Central memory CD8-positive, alpha-beta T cell (primary cell): ENCODE measurements around the gene MYBPC2.
A peak's percentile ranks its signal among the peaks of the same experiment; 100 is the strongest.

ENCODE experiments used
- ATAC-seq: fragments of 150-1000 bp; cut with Tn5 transposase; replicated peaks from 2 replicates; pipeline ENCODE4 v1.10.0; 2022; ENCODE audit warnings: mild to moderate bottlenecking, moderate FRiP score, moderate number of reproducible peaks; ENCODE audit not compliant: poor library complexity, severe bottlenecking; ENCODE audit errors: extremely low read depth
- DNase-seq, 2 donors: peaks; one replicate each; pipeline ENCODE4 v3.0.0; 2021; ENCODE audit warnings: low spot score in 2 of 2
- H3K27ac Mint-ChIP-seq: one replicate; pipeline ENCODE4 v1.8.0; 2022; ENCODE audit warnings: low read depth, mild to moderate bottlenecking, moderate library complexity, mixed read lengths
- H3K27me3 Mint-ChIP-seq: one replicate; pipeline ENCODE4 v1.8.0; 2022; ENCODE audit warnings: mixed read lengths
- H3K36me3 Mint-ChIP-seq: one replicate; pipeline ENCODE4 v1.8.0; 2022; ENCODE audit warnings: mild to moderate bottlenecking, moderate library complexity, mixed read lengths; ENCODE audit not compliant: insufficient read depth
- H3K4me1 Mint-ChIP-seq: one replicate; pipeline ENCODE4 v1.8.0; 2022; ENCODE audit warnings: mixed read lengths
- H3K4me3 Mint-ChIP-seq: one replicate; pipeline ENCODE4 v1.8.0; 2022; ENCODE audit warnings: mild to moderate bottlenecking, moderate library complexity, mixed read lengths
- H3K9me3 Mint-ChIP-seq: one replicate; pipeline ENCODE4 v1.8.0; 2022; ENCODE audit warnings: mixed read lengths

The MYBPC2 gene

GRCh38 chr19:50486823-50487515 is 54.3 kb downstream of the MYBPC2 start:
- no peak overlapping the region for H3K4me3 Mint-ChIP-seq
- no peak for ATAC-seq
- peaks cover 35% of the 10 kb centered on the region for H3K4me1 Mint-ChIP-seq
- no peak overlapping the region for H3K27ac Mint-ChIP-seq
- DNase-seq = no peak
- no peaks in the 10 kb centered on the region for H3K27me3 Mint-ChIP-seq
- H3K9me3 Mint-ChIP-seq = no peaks in the 10 kb centered on the region
- H3K36me3 Mint-ChIP-seq = peaks cover 15% of the 10 kb centered on the region

- Mint-ChIP-seq H3K4me1 (peaks cover 41% of the 10 kb centered on the region), H3K27me3 (no peaks in the 10 kb centered on the region), H3K36me3 (peaks cover 11% of the 10 kb centered on the region), H3K9me3 (no peaks in the 10 kb centered on the region), H3K27ac (peak overlapping the region; percentile 80), H3K4me3 (no peak overlapping the region)
- ATAC-seq = no peak
- no peak for DNase-seq
Observed at GRCh38 chr19:50488389-50489194, 55.9 kb downstream of the MYBPC2 start.

GRCh38 chr19:50489461-50490011 is 56.8 kb downstream of the MYBPC2 start:
- H3K27me3 Mint-ChIP-seq = no peaks in the 10 kb centered on the region
- no peak overlapping the region for H3K4me3 Mint-ChIP-seq
- peaks cover 7% of the 10 kb centered on the region for H3K36me3 Mint-ChIP-seq
- H3K4me1 Mint-ChIP-seq = peaks cover 41% of the 10 kb centered on the region
- H3K9me3 Mint-ChIP-seq = no peaks in the 10 kb centered on the region
- ATAC-seq (no peak), DNase-seq (no peak)
- H3K27ac Mint-ChIP-seq = peak overlapping the region; percentile 80

GRCh38 chr19:50490411-50490811 is 57.7 kb downstream of the MYBPC2 start:
- no peak for ATAC-seq
- H3K4me3 Mint-ChIP-seq = no peak overlapping the region
- H3K27ac Mint-ChIP-seq = no peak overlapping the region
- no peak for DNase-seq
- H3K27me3 Mint-ChIP-seq = no peaks in the 10 kb centered on the region
- H3K9me3 Mint-ChIP-seq = no peaks in the 10 kb centered on the region
- H3K4me1 Mint-ChIP-seq = peaks cover 38% of the 10 kb centered on the region
- peaks cover 7% of the 10 kb centered on the region for H3K36me3 Mint-ChIP-seq

DNA sequence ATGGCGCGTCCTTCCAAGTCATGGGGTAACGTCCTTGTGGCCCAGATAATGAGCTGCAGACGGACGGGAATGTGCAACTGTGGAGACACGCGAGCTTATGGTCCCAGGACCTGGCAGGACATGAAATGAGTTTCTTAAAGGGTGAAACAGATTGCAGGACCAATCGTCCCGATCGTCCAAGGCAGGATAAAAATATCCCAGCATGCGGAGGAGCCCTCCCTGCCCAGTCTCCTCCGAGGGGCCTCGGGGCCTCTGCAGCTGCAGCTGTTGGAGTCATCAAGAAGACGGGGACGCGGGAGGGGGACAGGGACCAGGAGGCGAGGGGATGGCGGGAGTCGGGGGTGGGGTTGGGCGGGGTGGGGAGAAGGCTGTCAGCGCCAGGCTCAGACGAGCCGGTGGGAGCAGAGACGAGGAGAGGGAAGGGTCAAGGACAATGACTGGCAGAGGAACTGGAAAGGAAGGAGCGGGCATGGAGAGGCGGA is 58.3 kb downstream of the MYBPC2 start:
- no peak overlapping the region for H3K4me3 Mint-ChIP-seq
- H3K9me3 Mint-ChIP-seq = no peaks in the 10 kb centered on the region
- ATAC-seq (no peak), DNase-seq (no peak)
- no peaks in the 10 kb centered on the region for H3K27me3 Mint-ChIP-seq
- H3K36me3 Mint-ChIP-seq = peaks cover 9% of the 10 kb centered on the region
- peak overlapping the region; percentile 87 for H3K27ac Mint-ChIP-seq
- peaks cover 33% of the 10 kb centered on the region for H3K4me1 Mint-ChIP-seq

DNA sequence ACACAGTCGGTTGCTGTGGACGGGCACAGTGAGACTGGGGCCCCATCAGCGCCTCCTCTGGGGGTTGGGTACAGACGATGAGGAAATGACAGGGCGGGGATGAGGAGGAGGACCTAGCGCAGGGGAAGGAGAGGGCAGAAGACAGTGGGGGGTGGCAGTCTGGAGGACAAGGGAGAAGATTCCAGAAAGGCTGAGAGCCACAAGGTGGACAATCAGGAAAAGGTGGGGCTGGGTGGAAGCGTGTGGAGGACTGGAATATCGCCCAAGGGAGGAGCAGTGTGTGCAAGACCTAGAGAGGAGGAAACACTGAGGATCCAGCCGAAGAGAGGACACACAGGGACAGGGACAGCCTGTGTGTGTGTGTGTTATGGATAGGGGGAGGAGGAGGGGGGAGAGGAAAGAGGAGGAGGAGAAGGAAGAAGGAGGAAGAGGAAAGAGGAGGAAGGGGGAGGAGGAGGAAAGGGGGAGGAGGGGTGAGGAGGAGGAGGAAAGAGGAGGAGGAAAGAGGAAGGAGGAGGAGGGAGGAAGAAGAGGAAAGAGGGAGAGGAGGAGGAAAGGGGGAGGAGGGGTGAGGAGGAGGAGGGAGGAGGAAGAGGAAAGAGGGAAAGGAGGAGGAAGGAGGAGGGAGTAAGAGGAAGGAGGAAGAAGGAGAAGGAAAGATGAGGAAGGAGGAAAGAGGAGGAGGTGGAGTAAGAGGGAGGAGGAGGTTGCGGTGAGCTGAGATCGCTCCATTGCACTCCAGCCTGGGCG is 59.8 kb downstream of the MYBPC2 start:
- H3K4me3 Mint-ChIP-seq = no peak overlapping the region
- H3K4me1 Mint-ChIP-seq = peaks cover 33% of the 10 kb centered on the region
- peak overlapping the region; percentile 87 for H3K27ac Mint-ChIP-seq
- no peaks in the 10 kb centered on the region for H3K27me3 Mint-ChIP-seq
- no peaks in the 10 kb centered on the region for H3K9me3 Mint-ChIP-seq
- ATAC-seq (no peak), DNase-seq (no peak)
- H3K36me3 Mint-ChIP-seq = peaks cover 9% of the 10 kb centered on the region

DNA sequence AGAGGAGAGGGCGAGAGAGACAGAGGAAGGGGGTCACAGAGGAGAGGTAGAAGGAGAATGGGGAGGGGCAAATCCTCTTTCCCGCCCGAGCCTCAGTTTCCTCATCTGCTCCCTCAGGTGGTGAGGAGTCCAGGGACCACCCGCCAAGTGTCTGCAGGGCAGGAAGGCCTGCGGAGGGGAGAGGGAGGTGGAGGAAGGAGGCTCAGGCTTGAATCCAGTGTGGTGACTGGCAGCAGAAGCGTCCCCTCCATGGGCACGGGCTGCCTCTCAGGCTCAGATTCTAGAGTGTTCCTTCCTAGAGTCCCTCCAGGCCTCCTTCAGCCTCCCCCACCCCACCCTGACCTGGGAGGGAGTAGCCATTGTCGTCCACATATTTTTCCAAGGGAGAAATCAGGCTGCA is 60.5 kb downstream of the MYBPC2 start:
- peaks cover 9% of the 10 kb centered on the region for H3K36me3 Mint-ChIP-seq
- DNase-seq = no peak
- no peak overlapping the region for H3K4me3 Mint-ChIP-seq
- no peak overlapping the region for H3K27ac Mint-ChIP-seq
- no peaks in the 10 kb centered on the region for H3K27me3 Mint-ChIP-seq
- no peaks in the 10 kb centered on the region for H3K9me3 Mint-ChIP-seq
- peaks cover 33% of the 10 kb centered on the region for H3K4me1 Mint-ChIP-seq
- ATAC-seq = no peak

DNA sequence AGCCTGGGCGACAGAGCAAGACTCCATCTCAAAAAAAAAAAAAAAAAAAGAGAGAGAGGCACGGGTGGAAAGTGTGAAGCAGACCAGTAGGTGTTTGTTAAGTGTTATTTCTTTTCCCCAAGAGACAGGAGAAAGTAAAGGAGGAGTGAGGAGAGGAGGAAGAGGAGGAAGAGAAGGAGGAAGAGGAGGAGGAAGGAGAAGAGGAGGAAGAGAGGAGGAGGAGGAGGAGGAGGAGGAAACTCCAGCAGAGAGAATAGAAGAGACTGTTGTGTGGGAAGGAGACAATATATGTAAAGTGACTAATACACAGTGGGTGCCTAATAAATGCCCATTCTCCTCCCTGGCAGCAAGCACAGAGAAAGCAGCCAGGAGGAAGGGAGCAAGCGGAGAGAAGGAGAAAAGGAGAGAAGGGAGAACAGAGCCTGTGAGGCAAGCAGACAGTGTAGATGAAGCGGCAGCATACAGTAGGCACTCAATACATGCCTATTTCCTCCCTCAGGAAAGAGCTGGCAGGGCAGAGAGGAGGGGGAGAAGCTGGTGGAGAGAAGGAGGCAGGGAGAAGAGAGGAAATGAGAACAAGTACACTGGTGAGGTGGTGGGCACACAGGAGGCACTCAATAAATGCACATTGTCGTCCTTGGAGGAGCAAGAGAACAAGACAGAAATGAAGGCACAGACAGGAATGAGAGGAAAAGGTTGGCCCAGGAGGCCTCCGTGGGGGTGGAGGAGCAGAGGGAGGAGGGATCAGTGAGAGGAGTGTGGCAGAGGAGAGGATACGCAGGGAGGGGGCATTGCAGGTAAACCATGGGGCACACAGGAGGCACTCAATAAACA is 61.7 kb downstream of the MYBPC2 start:
- ATAC-seq (no peak), DNase-seq (no peak)
- Mint-ChIP-seq H3K27me3 (no peaks in the 10 kb centered on the region), H3K4me3 (no peak overlapping the region), H3K36me3 (peaks cover 9% of the 10 kb centered on the region), H3K27ac (peak overlapping the region; percentile 57), H3K9me3 (no peaks in the 10 kb centered on the region), H3K4me1 (peaks cover 23% of the 10 kb centered on the region)

DNA sequence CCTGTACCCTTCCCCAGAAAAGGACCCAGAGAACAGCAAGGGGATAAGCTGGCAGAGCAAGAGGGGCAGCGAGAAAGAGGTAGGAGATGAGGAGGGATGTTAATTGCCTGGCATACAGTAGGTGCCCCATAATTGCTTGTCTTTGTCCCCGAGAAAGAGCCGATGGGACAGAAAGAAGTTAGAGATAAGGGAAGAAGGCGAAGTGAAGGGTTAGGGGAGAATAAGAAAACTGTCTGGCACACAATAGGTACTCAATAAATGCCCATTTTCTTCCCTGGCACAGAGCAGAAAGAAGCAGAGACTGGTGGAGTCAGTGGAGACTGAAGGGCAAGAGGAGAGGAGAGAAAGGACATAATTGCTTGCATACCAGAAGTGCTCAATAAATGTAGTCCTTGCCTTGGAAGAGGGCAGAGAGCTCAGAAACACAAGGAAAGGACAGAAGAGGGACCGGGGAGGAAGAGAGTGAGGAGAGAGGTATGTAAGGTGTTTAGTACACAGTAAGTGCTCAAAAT is 62.4 kb downstream of the MYBPC2 start:
- Mint-ChIP-seq H3K27ac (no peak overlapping the region), H3K4me3 (no peak overlapping the region), H3K27me3 (no peaks in the 10 kb centered on the region), H3K9me3 (no peaks in the 10 kb centered on the region), H3K4me1 (peaks cover 23% of the 10 kb centered on the region), H3K36me3 (peaks cover 7% of the 10 kb centered on the region)
- DNase-seq (no peak), ATAC-seq (no peak)

DNA sequence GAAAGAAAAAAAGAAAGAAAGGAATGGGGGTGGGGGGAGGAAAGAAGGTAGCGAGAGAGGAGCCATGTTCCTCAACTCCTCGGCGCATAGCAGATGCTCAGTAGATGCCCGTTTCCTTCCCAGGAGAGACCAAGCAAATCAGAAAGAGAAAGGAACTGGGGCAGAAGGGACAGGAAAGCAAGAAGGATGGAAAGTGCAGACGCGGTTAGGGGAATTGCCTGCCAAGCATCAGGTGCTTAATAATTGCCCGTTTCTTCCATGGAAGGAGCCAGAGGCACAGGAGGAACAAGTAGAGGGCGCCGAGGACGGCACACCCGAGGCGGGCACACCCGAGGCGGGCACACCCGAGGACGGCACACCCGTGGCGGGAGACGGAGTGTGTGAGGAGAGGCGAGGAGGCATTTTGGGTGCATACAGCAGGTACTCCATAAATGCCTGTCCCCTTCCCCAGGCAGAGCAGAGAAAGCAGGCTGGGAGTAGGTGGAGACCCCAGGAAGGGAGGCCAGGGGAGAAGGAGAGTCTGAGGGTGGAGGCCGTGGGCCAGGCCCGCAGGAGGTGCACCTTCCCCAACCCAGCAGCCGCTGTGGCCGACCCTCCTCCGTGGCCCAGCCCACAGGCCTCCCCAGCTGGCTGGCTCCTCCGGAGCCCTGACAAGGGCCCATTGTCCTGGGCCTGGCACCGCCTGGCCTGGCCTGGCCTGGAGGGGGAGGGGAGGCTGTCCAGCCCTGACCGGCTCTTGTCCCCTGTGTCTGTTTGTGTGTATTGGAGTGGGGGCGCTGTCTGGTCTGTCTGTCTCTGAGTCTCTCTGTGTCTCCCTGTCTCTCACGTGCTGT is 63.7 kb downstream of the MYBPC2 start:
- no peak for ATAC-seq
- no peak overlapping the region for H3K4me3 Mint-ChIP-seq
- H3K9me3 Mint-ChIP-seq = no peaks in the 10 kb centered on the region
- peaks cover 6% of the 10 kb centered on the region for H3K36me3 Mint-ChIP-seq
- DNase-seq = no peak
- H3K27ac Mint-ChIP-seq = no peak overlapping the region
- H3K27me3 Mint-ChIP-seq = no peaks in the 10 kb centered on the region
- peaks cover 11% of the 10 kb centered on the region for H3K4me1 Mint-ChIP-seq

GRCh38 chr19:50497022-50497405 is 64.3 kb downstream of the MYBPC2 start:
- ATAC-seq (no peak), DNase-seq (no peak)
- H3K36me3 Mint-ChIP-seq = peaks cover 3% of the 10 kb centered on the region
- no peaks in the 10 kb centered on the region for H3K9me3 Mint-ChIP-seq
- H3K4me3 Mint-ChIP-seq = no peak overlapping the region
- no peaks in the 10 kb centered on the region for H3K27me3 Mint-ChIP-seq
- no peak overlapping the region for H3K27ac Mint-ChIP-seq
- H3K4me1 Mint-ChIP-seq = peaks cover 5% of the 10 kb centered on the region
